Measurements from ENCODE around the gene ARAF.

DNA sequence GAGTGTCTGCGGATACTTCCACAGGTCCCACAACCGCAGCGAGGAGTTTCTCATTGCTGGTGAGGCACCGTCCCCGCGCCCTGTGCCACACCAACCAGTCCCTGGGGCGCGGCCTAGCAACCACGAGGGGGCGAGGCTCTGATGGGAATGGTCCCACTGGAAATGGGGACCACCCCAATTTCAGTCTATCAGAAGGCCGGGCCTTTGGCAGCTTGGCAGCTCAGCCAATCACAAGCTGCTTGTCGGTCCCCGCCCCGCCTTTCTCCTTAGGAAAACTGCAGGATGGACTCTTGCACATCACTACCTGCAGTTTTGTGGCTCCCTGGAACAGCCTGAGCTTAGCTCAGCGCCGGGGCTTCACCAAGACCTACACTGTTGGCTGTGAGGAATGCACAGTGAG, 24.3 kb downstream of the ARAF start:
- no peak for TF ChIP-seq CTCF (IDR thresholded peaks at IDR 0.05; ENCODE audit: poor library complexity, severe bottlenecking)
- TF ChIP-seq POLR2AphosphoS5 (IDR thresholded peaks at IDR 0.05) = no peak
- TF ChIP-seq, protein P1, sequence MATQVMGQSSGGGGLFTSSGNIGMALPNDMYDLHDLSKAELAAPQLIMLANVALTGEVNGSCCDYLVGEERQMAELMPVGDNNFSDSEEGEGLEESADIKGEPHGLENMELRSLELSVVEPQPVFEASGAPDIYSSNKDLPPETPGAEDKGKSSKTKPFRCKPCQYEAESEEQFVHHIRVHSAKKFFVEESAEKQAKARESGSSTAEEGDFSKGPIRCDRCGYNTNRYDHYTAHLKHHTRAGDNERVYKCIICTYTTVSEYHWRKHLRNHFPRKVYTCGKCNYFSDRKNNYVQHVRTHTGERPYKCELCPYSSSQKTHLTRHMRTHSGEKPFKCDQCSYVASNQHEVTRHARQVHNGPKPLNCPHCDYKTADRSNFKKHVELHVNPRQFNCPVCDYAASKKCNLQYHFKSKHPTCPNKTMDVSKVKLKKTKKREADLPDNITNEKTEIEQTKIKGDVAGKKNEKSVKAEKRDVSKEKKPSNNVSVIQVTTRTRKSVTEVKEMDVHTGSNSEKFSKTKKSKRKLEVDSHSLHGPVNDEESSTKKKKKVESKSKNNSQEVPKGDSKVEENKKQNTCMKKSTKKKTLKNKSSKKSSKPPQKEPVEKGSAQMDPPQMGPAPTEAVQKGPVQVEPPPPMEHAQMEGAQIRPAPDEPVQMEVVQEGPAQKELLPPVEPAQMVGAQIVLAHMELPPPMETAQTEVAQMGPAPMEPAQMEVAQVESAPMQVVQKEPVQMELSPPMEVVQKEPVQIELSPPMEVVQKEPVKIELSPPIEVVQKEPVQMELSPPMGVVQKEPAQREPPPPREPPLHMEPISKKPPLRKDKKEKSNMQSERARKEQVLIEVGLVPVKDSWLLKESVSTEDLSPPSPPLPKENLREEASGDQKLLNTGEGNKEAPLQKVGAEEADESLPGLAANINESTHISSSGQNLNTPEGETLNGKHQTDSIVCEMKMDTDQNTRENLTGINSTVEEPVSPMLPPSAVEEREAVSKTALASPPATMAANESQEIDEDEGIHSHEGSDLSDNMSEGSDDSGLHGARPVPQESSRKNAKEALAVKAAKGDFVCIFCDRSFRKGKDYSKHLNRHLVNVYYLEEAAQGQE (IDR thresholded peaks at IDR 0.05; ENCODE audit: borderline replicate concordance) = no peak
- TF ChIP-seq EP300 (conservative IDR thresholded peaks at IDR 0.05; ENCODE audit: poor library complexity, severe bottlenecking) = no peak
- TF ChIP-seq EZH2 (IDR thresholded peaks at IDR 0.05; ENCODE audit: borderline replicate concordance, insufficient read depth, low read length, poor library complexity, severe bottlenecking) = no peak
- TF ChIP-seq TAF1 (IDR thresholded peaks at IDR 0.05; ENCODE audit: low read depth) = no peak
- TF ChIP-seq RAD21 (conservative IDR thresholded peaks at IDR 0.05) = no peak

All from neural cell (in vitro differentiated cells).